ENCODE measurements around the gene PKD2L1.

PKD2L1 gene

GRCh38 chr10:100364175-100364574 lies 34.1 kb upstream of the PKD2L1 start:
- Histone ChIP-seq H3K27me3 (ENCODE audit: control insufficient read depth in 1 of 2, insufficient read depth in 1 of 2, low read length in 2 of 2) (no peaks in the 10 kb centered on the region), H3K18ac (ENCODE audit: low read depth in 1 of 2, low read length in 2 of 2) (no peak overlapping the region), H3K4me1 (ENCODE audit: control insufficient read depth, insufficient read depth, low read depth, low read length) (peaks cover 12% of the 10 kb centered on the region), H2AK5ac (ENCODE audit: low read length, severe bottlenecking) (no peak overlapping the region), H3K36me3 (ENCODE audit: control insufficient read depth in 1 of 2, insufficient read depth in 2 of 2, low read depth in 1 of 2, low read length in 2 of 2) (peaks cover 19 to 45% of the 10 kb centered on the region in 2 experiments), H3K14ac (ENCODE audit: low read length in 2 of 2) (no peak overlapping the region), H2BK12ac (ENCODE audit: low read length in 2 of 2) (no peak overlapping the region), H2BK15ac (ENCODE audit: low read depth, poor library complexity, severe bottlenecking) (no peak overlapping the region), H4K8ac (ENCODE audit: low read length) (no peak overlapping the region), H3K27ac (ENCODE audit: low read length, poor library complexity, severe bottlenecking) (peak overlapping the region; percentile 25), H2BK120ac (ENCODE audit: low read depth, low read length) (no peak overlapping the region), H3K9ac (ENCODE audit: low read length) (peak overlapping the region; percentile 2), H2AFZ (ENCODE audit: low read depth, low read length) (no peak overlapping the region), H3K23ac (ENCODE audit: low read length in 2 of 2) (no peak overlapping the region), H2BK5ac (ENCODE audit: low read depth, low read length, poor library complexity, severe bottlenecking) (no peak overlapping the region), H3K4ac (ENCODE audit: low read depth in 1 of 2, low read length in 2 of 2) (no peak overlapping the region), H3K4me3 (ENCODE audit: insufficient read depth in 1 of 2, low read depth in 1 of 2, low read length in 2 of 2) (no peak overlapping the region), H3K4me2 (ENCODE audit: low read length, poor library complexity, severe bottlenecking) (no peak overlapping the region), H3K9me3 (ENCODE audit: control insufficient read depth, low read length) (no peaks in the 10 kb centered on the region), H4K91ac (ENCODE audit: low read length) (no peak overlapping the region), H3K79me1 (replicated peaks; ENCODE audit: low read length, poor library complexity, severe bottlenecking) (no peaks in the 10 kb centered on the region)
- 88% methylated on average over 3 of the region's 3 CpGs for WGBS
- DNase-seq = no peak

DNA sequence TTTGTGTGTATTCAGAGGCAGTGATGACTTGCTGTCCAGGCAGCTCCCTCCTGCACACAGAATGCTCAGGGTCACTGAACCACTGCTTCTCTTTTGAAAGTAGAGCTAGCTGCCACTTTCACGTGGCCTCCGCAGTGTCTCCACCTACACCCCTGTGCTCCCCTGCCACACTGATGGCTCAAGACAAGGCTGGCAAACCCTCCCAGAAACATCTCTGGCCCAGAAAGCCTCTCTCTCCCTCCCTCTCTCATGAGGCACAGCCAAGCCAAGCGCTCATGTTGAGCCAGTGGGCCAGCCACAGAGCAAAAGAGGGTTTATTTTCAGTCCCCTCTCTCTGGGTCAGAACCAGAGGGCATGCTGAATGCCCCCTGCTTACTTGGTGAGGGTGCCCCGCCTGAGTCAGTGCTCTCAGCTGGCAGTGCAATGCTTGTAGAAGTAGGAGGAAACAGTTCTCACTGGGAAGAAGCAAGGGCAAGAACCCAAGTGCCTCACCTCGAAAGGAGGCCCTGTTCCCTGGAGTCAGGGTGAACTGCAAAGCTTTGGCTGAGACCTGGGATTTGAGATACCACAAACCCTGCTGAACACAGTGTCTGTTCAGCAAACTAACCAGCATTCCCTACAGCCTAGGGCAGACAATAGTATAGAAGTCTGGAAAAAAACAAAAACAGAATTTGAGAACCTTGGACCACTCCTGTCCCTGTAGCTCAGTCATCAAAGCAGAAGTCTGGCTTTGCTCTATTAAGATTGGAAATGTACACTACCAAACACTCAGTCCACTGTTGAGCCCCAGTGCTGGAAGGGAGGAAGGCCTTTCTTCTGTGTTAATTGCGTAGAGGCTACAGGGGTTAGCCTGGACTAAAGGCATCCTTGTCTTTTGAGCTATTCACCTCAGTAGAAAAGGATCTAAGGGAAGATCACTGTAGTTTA lies 32.8 kb upstream of the PKD2L1 start:
- no peak overlapping the region for H2BK15ac ChIP-seq (ENCODE audit: low read depth, poor library complexity, severe bottlenecking)
- 93% methylated on average over 6 of the region's 6 CpGs for WGBS
- no peaks in the 10 kb centered on the region for H3K9me3 ChIP-seq (ENCODE audit: control insufficient read depth, low read length)
- H2AFZ ChIP-seq (ENCODE audit: low read depth, low read length) = no peak overlapping the region
- H4K91ac ChIP-seq (ENCODE audit: low read length) = no peak overlapping the region
- DNase-seq = no peak
- H3K27ac ChIP-seq (ENCODE audit: low read length, poor library complexity, severe bottlenecking) = no peak overlapping the region
- peaks cover 12% of the 10 kb centered on the region for H3K4me1 ChIP-seq (ENCODE audit: control insufficient read depth, insufficient read depth, low read depth, low read length)
- H2BK120ac ChIP-seq (ENCODE audit: low read depth, low read length) = no peak overlapping the region
- no peak overlapping the region for H2AK5ac ChIP-seq (ENCODE audit: low read length, severe bottlenecking)
- H3K4me3 ChIP-seq (ENCODE audit: insufficient read depth in 1 of 2, low read depth in 1 of 2, low read length in 2 of 2) = no peak overlapping the region
- H3K4ac ChIP-seq (ENCODE audit: low read depth in 1 of 2, low read length in 2 of 2) = peak overlapping the region in 1 of 2 experiments; percentile 42
- H3K9ac ChIP-seq (ENCODE audit: low read length) = peak overlapping the region; percentile 14
- no peak overlapping the region for H3K23ac ChIP-seq (ENCODE audit: low read length in 2 of 2)
- no peaks in the 10 kb centered on the region for H3K79me1 ChIP-seq (replicated peaks; ENCODE audit: low read length, poor library complexity, severe bottlenecking)
- H2BK12ac ChIP-seq (ENCODE audit: low read length in 2 of 2) = peak overlapping the region in 1 of 2 experiments; percentile 80
- peak overlapping the region; percentile 19 for H4K8ac ChIP-seq (ENCODE audit: low read length)
- H3K4me2 ChIP-seq (ENCODE audit: low read length, poor library complexity, severe bottlenecking) = no peak overlapping the region
- H3K36me3 ChIP-seq (ENCODE audit: control insufficient read depth in 1 of 2, insufficient read depth in 2 of 2, low read depth in 1 of 2, low read length in 2 of 2) = peaks cover 19 to 53% of the 10 kb centered on the region in 2 experiments
- H3K14ac ChIP-seq (ENCODE audit: low read length in 2 of 2) = no peak overlapping the region
- H2BK5ac ChIP-seq (ENCODE audit: low read depth, low read length, poor library complexity, severe bottlenecking) = no peak overlapping the region
- peak overlapping the region; percentile 3 to 28 for H3K18ac ChIP-seq (ENCODE audit: low read depth in 1 of 2, low read length in 2 of 2)
- no peaks in the 10 kb centered on the region for H3K27me3 ChIP-seq (ENCODE audit: control insufficient read depth in 1 of 2, insufficient read depth in 1 of 2, low read length in 2 of 2)

DNA sequence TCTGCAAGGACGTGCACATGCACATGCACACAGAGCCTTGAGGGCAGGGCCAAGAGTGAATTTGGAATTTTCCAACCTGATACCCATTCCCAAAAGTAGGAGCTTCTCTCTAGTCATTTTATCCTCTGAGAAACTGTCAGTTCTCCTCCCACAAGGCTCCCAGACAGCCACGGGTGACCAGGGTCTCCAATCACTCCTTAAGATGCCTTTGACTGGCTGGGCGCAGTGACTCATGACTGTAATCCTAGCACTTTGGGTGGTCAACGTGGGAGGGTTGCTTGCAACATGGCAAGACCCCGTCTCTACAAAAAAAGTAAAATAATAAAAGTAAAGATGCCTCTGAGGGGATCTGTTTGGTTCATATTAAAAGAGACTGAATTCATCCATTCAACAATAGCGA lies 30.2 kb upstream of the PKD2L1 start:
- no peak overlapping the region for H3K14ac ChIP-seq (ENCODE audit: low read length in 2 of 2)
- WGBS = 86% methylated on average over 5 of the region's 6 CpGs

GRCh38 chr10:100359529-100360150 lies 29.6 kb upstream of the PKD2L1 start:
- no peak overlapping the region for H2BK120ac ChIP-seq (ENCODE audit: low read depth, low read length)
- WGBS = 71% methylated on average over 3 of the region's 3 CpGs
- H2BK12ac ChIP-seq (ENCODE audit: low read length in 2 of 2) = no peak overlapping the region
- H2AK5ac ChIP-seq (ENCODE audit: low read length, severe bottlenecking) = no peak overlapping the region
- H3K18ac ChIP-seq (ENCODE audit: low read depth in 1 of 2, low read length in 2 of 2) = no peak overlapping the region
- peak overlapping the region; percentile 57 for H4K8ac ChIP-seq (ENCODE audit: low read length)
- H3K27me3 ChIP-seq (ENCODE audit: control insufficient read depth in 1 of 2, insufficient read depth in 1 of 2, low read length in 2 of 2) = no peaks in the 10 kb centered on the region
- H2AFZ ChIP-seq (ENCODE audit: low read depth, low read length) = no peak overlapping the region
- no peak overlapping the region for H3K23ac ChIP-seq (ENCODE audit: low read length in 2 of 2)
- H2BK15ac ChIP-seq (ENCODE audit: low read depth, poor library complexity, severe bottlenecking) = no peak overlapping the region
- H3K4me2 ChIP-seq (ENCODE audit: low read length, poor library complexity, severe bottlenecking) = no peak overlapping the region
- H3K14ac ChIP-seq (ENCODE audit: low read length in 2 of 2) = no peak overlapping the region
- H2BK5ac ChIP-seq (ENCODE audit: low read depth, low read length, poor library complexity, severe bottlenecking) = no peak overlapping the region
- H3K4me3 ChIP-seq (ENCODE audit: insufficient read depth in 1 of 2, low read depth in 1 of 2, low read length in 2 of 2) = no peak overlapping the region
- H3K9me3 ChIP-seq (ENCODE audit: control insufficient read depth, low read length) = no peaks in the 10 kb centered on the region
- H3K4me1 ChIP-seq (ENCODE audit: control insufficient read depth, insufficient read depth, low read depth, low read length) = peaks cover 7% of the 10 kb centered on the region
- no peaks in the 10 kb centered on the region for H3K79me1 ChIP-seq (replicated peaks; ENCODE audit: low read length, poor library complexity, severe bottlenecking)
- no peak overlapping the region for H3K9ac ChIP-seq (ENCODE audit: low read length)
- no peak overlapping the region for H3K4ac ChIP-seq (ENCODE audit: low read depth in 1 of 2, low read length in 2 of 2)
- no peak overlapping the region for H3K27ac ChIP-seq (ENCODE audit: low read length, poor library complexity, severe bottlenecking)
- no peak overlapping the region for H4K91ac ChIP-seq (ENCODE audit: low read length)
- no peak for DNase-seq
- peaks cover 33 to 85% of the 10 kb centered on the region in 2 experiments for H3K36me3 ChIP-seq (ENCODE audit: control insufficient read depth in 1 of 2, insufficient read depth in 2 of 2, low read depth in 1 of 2, low read length in 2 of 2)

More for the DNA sequence above, 30.2 kb upstream of the PKD2L1 start:
- no peak overlapping the region for H3K27ac ChIP-seq (ENCODE audit: low read length, poor library complexity, severe bottlenecking)
- no peak overlapping the region for H3K23ac ChIP-seq (ENCODE audit: low read length in 2 of 2)
- H2BK5ac ChIP-seq (ENCODE audit: low read depth, low read length, poor library complexity, severe bottlenecking) = no peak overlapping the region
- H4K8ac ChIP-seq (ENCODE audit: low read length) = no peak overlapping the region
- no peak overlapping the region for H2BK120ac ChIP-seq (ENCODE audit: low read depth, low read length)
- H3K36me3 ChIP-seq (ENCODE audit: control insufficient read depth in 1 of 2, insufficient read depth in 2 of 2, low read depth in 1 of 2, low read length in 2 of 2) = peaks cover 30 to 79% of the 10 kb centered on the region in 2 experiments
- H2AK5ac ChIP-seq (ENCODE audit: low read length, severe bottlenecking) = no peak overlapping the region
- H3K18ac ChIP-seq (ENCODE audit: low read depth in 1 of 2, low read length in 2 of 2) = no peak overlapping the region
- no peak overlapping the region for H3K4ac ChIP-seq (ENCODE audit: low read depth in 1 of 2, low read length in 2 of 2)
- H3K9me3 ChIP-seq (ENCODE audit: control insufficient read depth, low read length) = no peaks in the 10 kb centered on the region
- H3K4me1 ChIP-seq (ENCODE audit: control insufficient read depth, insufficient read depth, low read depth, low read length) = peaks cover 11% of the 10 kb centered on the region
- no peak for DNase-seq
- no peak overlapping the region for H3K9ac ChIP-seq (ENCODE audit: low read length)
- no peaks in the 10 kb centered on the region for H3K79me1 ChIP-seq (replicated peaks; ENCODE audit: low read length, poor library complexity, severe bottlenecking)
- H4K91ac ChIP-seq (ENCODE audit: low read length) = no peak overlapping the region
- no peak overlapping the region for H2BK15ac ChIP-seq (ENCODE audit: low read depth, poor library complexity, severe bottlenecking)
- no peak overlapping the region for H2BK12ac ChIP-seq (ENCODE audit: low read length in 2 of 2)
- no peak overlapping the region for H3K4me3 ChIP-seq (ENCODE audit: insufficient read depth in 1 of 2, low read depth in 1 of 2, low read length in 2 of 2)
- no peaks in the 10 kb centered on the region for H3K27me3 ChIP-seq (ENCODE audit: control insufficient read depth in 1 of 2, insufficient read depth in 1 of 2, low read length in 2 of 2)
- H2AFZ ChIP-seq (ENCODE audit: low read depth, low read length) = no peak overlapping the region
- H3K4me2 ChIP-seq (ENCODE audit: low read length, poor library complexity, severe bottlenecking) = no peak overlapping the region
